Liver (tissue), 9 donors: Measurements from ENCODE around the gene SLC36A3. TPM values are rescaled to one million over a fixed set of nuclear protein-coding genes. Genes with fewer than 3 reads are reported as not detected.
"Not testable (repeated sequence)": the region's sequence is repeated elsewhere in the genome, so short reads cannot be mapped to it uniquely, and the experiment has no call there.

Source experiments
- DNase-seq: peaks from one replicate; pipeline ENCODE4 v3.0.0-alpha.2; 2017; ENCODE audit warnings: low spot score
- H3K27ac ChIP-seq, 2 donors: one replicate each; pipeline ENCODE4 v1.7.0; 2013; ENCODE audit warnings: inconsistent platforms in 2 of 2, low read length in 2 of 2, control low read depth in 1 of 2, low read depth in 1 of 2, mild to moderate bottlenecking in 1 of 2
- H3K27me3 ChIP-seq, 4 donors: one replicate each; pipeline versions ENCODE4 v1.6.1 to v1.7.0; 2013; ENCODE audit warnings: low read length in 3 of 4, inconsistent platforms in 1 of 4, mild to moderate bottlenecking in 1 of 4, moderate library complexity in 1 of 4; ENCODE audit not compliant: control insufficient read depth in 4 of 4, insufficient read depth in 4 of 4
- H3K36me3 ChIP-seq, 4 donors: one replicate each; pipeline versions ENCODE4 v1.6.1 to v1.7.0; 2013; ENCODE audit warnings: low read length in 3 of 4, mild to moderate bottlenecking in 3 of 4, low read depth in 1 of 4, moderate library complexity in 1 of 4; ENCODE audit not compliant: control insufficient read depth in 4 of 4, insufficient read depth in 3 of 4
- H3K4me1 ChIP-seq, 4 donors: one replicate each; pipeline versions ENCODE4 v1.6.1 to v1.7.0; 2013; ENCODE audit warnings: low read length in 3 of 4, mild to moderate bottlenecking in 3 of 4, moderate library complexity in 1 of 4; ENCODE audit not compliant: control insufficient read depth in 4 of 4, insufficient read depth in 4 of 4
- H3K4me3 ChIP-seq, 3 donors: one replicate each; pipeline versions ENCODE4 v1.6.1 to v1.7.0; 2013; ENCODE audit warnings: low read length in 3 of 3, control low read depth in 1 of 3, low read depth in 1 of 3, mild to moderate bottlenecking in 1 of 3
- H3K9ac ChIP-seq, 2 donors: one replicate each; pipeline ENCODE4 v1.7.0; 2013; ENCODE audit warnings: low read length in 2 of 2, mild to moderate bottlenecking in 2 of 2, moderate library complexity in 2 of 2, control low read depth in 1 of 2, low read depth in 1 of 2
- H3K9me3 ChIP-seq, 4 donors: one replicate each; pipeline versions ENCODE4 v1.6.1 to v1.7.0; 2013; ENCODE audit warnings: low read length in 3 of 4; ENCODE audit not compliant: control insufficient read depth in 4 of 4
- ATF3 ChIP-seq: IDR thresholded peaks from 2 replicates; pipeline ENCODE4 v1.6.1; 2016; ENCODE audit warnings: antibody characterized with exemption
- CTCF ChIP-seq: fragments of 150-350 bp; IDR thresholded peaks from 2 replicates; pipeline ENCODE4 v1.5.1; 2017; ENCODE audit warnings: improper control_type of control experiment, low read depth, low read length; ENCODE audit not compliant: missing input control
- EGR1 ChIP-seq, 2 donors: IDR thresholded peaks; 2 replicates each; pipeline ENCODE4 v1.6.1; 2016 to 2018; ENCODE audit warnings: antibody characterized with exemption in 2 of 2, low read depth in 2 of 2
- FOXA1 ChIP-seq: IDR thresholded peaks from 2 replicates; pipeline ENCODE4 v1.6.1; 2016; ENCODE audit warnings: antibody characterized with exemption
- FOXA2 ChIP-seq: IDR thresholded peaks from 2 replicates; pipeline ENCODE4 v1.6.1; 2016; ENCODE audit warnings: antibody characterized with exemption
- GABPA ChIP-seq, 2 donors: IDR thresholded peaks in 1 of 2; conservative IDR thresholded peaks in 1 of 2; 2 replicates each; pipeline ENCODE4 v1.6.1; 2016; ENCODE audit warnings: antibody characterized with exemption in 2 of 2, mild to moderate bottlenecking in 1 of 2, moderate library complexity in 1 of 2
- HNF4A ChIP-seq, 2 donors: conservative IDR thresholded peaks; 2 replicates each; pipeline ENCODE4 v1.6.1; 2016; ENCODE audit warnings: antibody characterized with exemption in 2 of 2, mild to moderate bottlenecking in 2 of 2
- HNF4G ChIP-seq: IDR thresholded peaks from 2 replicates; pipeline ENCODE4 v1.6.1; 2016; ENCODE audit warnings: antibody characterized with exemption
- JUND ChIP-seq, 2 donors: IDR thresholded peaks; 2 replicates each; pipeline ENCODE4 v1.6.1; 2016; ENCODE audit warnings: antibody characterized with exemption in 2 of 2
- MAX ChIP-seq: IDR thresholded peaks from 2 replicates; pipeline ENCODE4 v1.6.1; 2016; ENCODE audit warnings: antibody characterized with exemption
- NR2F2 ChIP-seq: IDR thresholded peaks from 2 replicates; pipeline ENCODE4 v1.6.1; 2016; ENCODE audit warnings: antibody characterized with exemption
- RAD21 ChIP-seq, 2 donors: IDR thresholded peaks; 2 replicates each; pipeline ENCODE4 v1.6.1; 2016; ENCODE audit warnings: antibody characterized with exemption in 2 of 2, mild to moderate bottlenecking in 2 of 2
- REST ChIP-seq: IDR thresholded peaks from 2 replicates; pipeline ENCODE4 v1.6.1; 2016; ENCODE audit warnings: antibody characterized with exemption, mild to moderate bottlenecking
- RXRA ChIP-seq, 2 donors: IDR thresholded peaks; 2 replicates each; pipeline ENCODE4 v1.6.1; 2017 to 2018; ENCODE audit warnings: antibody characterized with exemption in 2 of 2, mild to moderate bottlenecking in 1 of 2
- SP1 ChIP-seq: IDR thresholded peaks from 2 replicates; pipeline ENCODE4 v1.6.1; 2018; ENCODE audit warnings: antibody characterized with exemption, mild to moderate bottlenecking
- TAF1 ChIP-seq: conservative IDR thresholded peaks from 2 replicates; pipeline ENCODE4 v1.6.1; 2016; ENCODE audit warnings: antibody characterized with exemption, mild to moderate bottlenecking
- YY1 ChIP-seq: IDR thresholded peaks from 2 replicates; pipeline ENCODE4 v1.6.1; 2016; ENCODE audit warnings: antibody characterized with exemption, mild to moderate bottlenecking
- ZBTB33 ChIP-seq: IDR thresholded peaks from 2 replicates; pipeline ENCODE4 v1.6.1; 2016; ENCODE audit warnings: antibody characterized with exemption
- WGBS: extraction: QIAGEN DNeasy Blood & Tissue Kit; methylation state at CpG from one replicate; pipeline ENCODE4 v1.1.7; 2013; 5-methylcytosine and 5-hydroxymethylcytosine counted together
- polyA plus RNA-seq, 2 donors: library from polyadenylated mRNA; stranded (reverse) in 1 of 2; unstranded in 1 of 2; fragments of 200-250 nt in 1 of 2; fragments of >200 nt in 1 of 2; fragmentation: Nextera tagmentation in 1 of 2; extraction: Ambion mirVana in 1 of 2; gene quantifications; one replicate each; pipeline versions ENCODE4 v1.2.1 to v1.2.3, GENCODE V29; 2013 to 2015
- total RNA-seq, 2 donors: library from RNA; depleted of rRNA; stranded (reverse); fragments of >200 nt; gene quantifications; one replicate each; pipeline ENCODE4 v1.2.3, GENCODE V29; 2014
- donor health status: healthy.
- donor health status: healthy.
- donor health status: healthy.
- donor health status: healthy.
- donor health status: healthy.

Gene SLC36A3
- total and polyA plus RNA-seq, 4 donors, result not detected

GRCh38 chr5:151243127-151243526 is 60.4 kb downstream of the SLC36A3 start:
- 93% methylated on average over 4 of the region's 4 CpGs for WGBS
- TF ChIP-seq CTCF, result no peak
- no peak for TF ChIP-seq YY1
- no peak for TF ChIP-seq RAD21 (IDR thresholded peaks at IDR 0.05)
- TF ChIP-seq RXRA (IDR thresholded peaks at IDR 0.05), result no peak
- TF ChIP-seq EGR1 (IDR thresholded peaks at IDR 0.05; ENCODE audit: low read depth in 2 of 2), result no peak
- no peak for TF ChIP-seq HNF4A (conservative IDR thresholded peaks at IDR 0.05)
- TF ChIP-seq SP1, result no peak
- TF ChIP-seq JUND (IDR thresholded peaks at IDR 0.05), result no peak
- H3K27me3 ChIP-seq, result no peaks in the 10 kb centered on the region
- H3K27ac ChIP-seq, result no peak overlapping the region
- no peak overlapping the region for H3K4me3 ChIP-seq
- H3K36me3 ChIP-seq, result no peaks in the 10 kb centered on the region
- H3K9me3 ChIP-seq, result no peaks in the 10 kb centered on the region
- DNase-seq, result no peak
- H3K4me1 ChIP-seq, result no peaks in the 10 kb centered on the region
- H3K9ac ChIP-seq, result no peak overlapping the region

GRCh38 chr5:151240924-151241635 is 62.5 kb downstream of the SLC36A3 start:
- no peak for DNase-seq
- TF ChIP-seq ZBTB33, result no peak
- no peak for TF ChIP-seq NR2F2
- TF ChIP-seq JUND (IDR thresholded peaks at IDR 0.05), result no peak
- TF ChIP-seq RXRA (IDR thresholded peaks at IDR 0.05), result no peak
- TF ChIP-seq RAD21 (IDR thresholded peaks at IDR 0.05), result no peak
- TF ChIP-seq SP1, result no peak
- no peak for TF ChIP-seq ATF3
- no peak for TF ChIP-seq CTCF
- no peak for TF ChIP-seq EGR1 (IDR thresholded peaks at IDR 0.05; ENCODE audit: low read depth in 2 of 2)
- no peak for TF ChIP-seq FOXA1
- TF ChIP-seq REST, result no peak
- no peak for TF ChIP-seq HNF4A (conservative IDR thresholded peaks at IDR 0.05)
- no peak for TF ChIP-seq MAX
- TF ChIP-seq HNF4G, result no peak
- no peak for TF ChIP-seq GABPA (IDR thresholded peaks at IDR 0.05 in 1 of 2, conservative IDR thresholded peaks at IDR 0.05 in 1 of 2)
- TF ChIP-seq FOXA2, result no peak
- TF ChIP-seq TAF1, result no peak
- no peak for TF ChIP-seq YY1
- WGBS, result 88% methylated on average over 2 of the region's 2 CpGs
- no peaks in the 10 kb centered on the region for H3K9me3 ChIP-seq
- no peaks in the 10 kb centered on the region for H3K4me1 ChIP-seq
- H3K9ac ChIP-seq, result no peak overlapping the region
- H3K36me3 ChIP-seq, result no peaks in the 10 kb centered on the region
- no peak overlapping the region for H3K27ac ChIP-seq
- H3K4me3 ChIP-seq, result no peak overlapping the region
- H3K27me3 ChIP-seq, result no peaks in the 10 kb centered on the region

- not testable (repeated sequence) for DNase-seq, H3K9me3 ChIP-seq, H3K27me3 ChIP-seq, H3K4me1 ChIP-seq, H3K4me3 ChIP-seq, H3K9ac ChIP-seq, H3K36me3 ChIP-seq, H3K27ac ChIP-seq
- WGBS, result 93% methylated on average over 10 of the region's 10 CpGs
Measured at GRCh38 chr5:151240268-151240835, 63.2 kb downstream of the SLC36A3 start.
